HEK293 (cell line): Measurements from ENCODE around the gene SMYD2.

ENCODE experiments used
- ZNF133 ChIP-seq: fragments of 450-650 bp; formaldehyde crosslinking; IDR thresholded peaks from 2 replicates; pipeline ENCODE4 v1.5.1; 2016; ENCODE audit warnings: missing biosample characterization, missing genetic modification characterization
- ZNF350 ChIP-seq: fragments of 450-650 bp; formaldehyde crosslinking; IDR thresholded peaks from 2 replicates; pipeline ENCODE4 v1.5.0; 2017; ENCODE audit warnings: missing biosample characterization, mild to moderate bottlenecking, missing genetic modification characterization
- ZNF398 ChIP-seq: fragments of 450-650 bp; formaldehyde crosslinking; IDR thresholded peaks from 2 replicates; pipeline ENCODE4 v1.5.1; 2017; ENCODE audit warnings: missing biosample characterization, missing genetic modification characterization
- ZNF777 ChIP-seq: fragments of 450-650 bp; formaldehyde crosslinking; IDR thresholded peaks from 2 replicates; pipeline ENCODE4 v1.5.1; 2017; ENCODE audit warnings: missing biosample characterization, missing genetic modification characterization, borderline replicate concordance
- TF ChIP-seq, protein P1 (sequence below): fragments of 450-650 bp; formaldehyde crosslinking; IDR thresholded peaks from 2 replicates; pipeline ENCODE4 v1.5.1; 2016; ENCODE audit warnings: missing biosample characterization, missing genetic modification characterization
- TF ChIP-seq, protein P2 (sequence below): fragments of 450-650 bp; formaldehyde crosslinking; IDR thresholded peaks from 2 replicates; pipeline ENCODE4 v1.5.1; 2016; ENCODE audit warnings: missing biosample characterization, missing genetic modification characterization

GRCh38 chr1:214379236-214379970, 98.4 kb downstream of the SMYD2 start:
- TF ChIP-seq, protein P1, sequence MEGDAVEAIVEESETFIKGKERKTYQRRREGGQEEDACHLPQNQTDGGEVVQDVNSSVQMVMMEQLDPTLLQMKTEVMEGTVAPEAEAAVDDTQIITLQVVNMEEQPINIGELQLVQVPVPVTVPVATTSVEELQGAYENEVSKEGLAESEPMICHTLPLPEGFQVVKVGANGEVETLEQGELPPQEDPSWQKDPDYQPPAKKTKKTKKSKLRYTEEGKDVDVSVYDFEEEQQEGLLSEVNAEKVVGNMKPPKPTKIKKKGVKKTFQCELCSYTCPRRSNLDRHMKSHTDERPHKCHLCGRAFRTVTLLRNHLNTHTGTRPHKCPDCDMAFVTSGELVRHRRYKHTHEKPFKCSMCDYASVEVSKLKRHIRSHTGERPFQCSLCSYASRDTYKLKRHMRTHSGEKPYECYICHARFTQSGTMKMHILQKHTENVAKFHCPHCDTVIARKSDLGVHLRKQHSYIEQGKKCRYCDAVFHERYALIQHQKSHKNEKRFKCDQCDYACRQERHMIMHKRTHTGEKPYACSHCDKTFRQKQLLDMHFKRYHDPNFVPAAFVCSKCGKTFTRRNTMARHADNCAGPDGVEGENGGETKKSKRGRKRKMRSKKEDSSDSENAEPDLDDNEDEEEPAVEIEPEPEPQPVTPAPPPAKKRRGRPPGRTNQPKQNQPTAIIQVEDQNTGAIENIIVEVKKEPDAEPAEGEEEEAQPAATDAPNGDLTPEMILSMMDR: no peak
- no peak for TF ChIP-seq ZNF350 (tag by site-specific recombination)
- TF ChIP-seq ZNF777 (tag by site-specific recombination): no peak
- TF ChIP-seq ZNF398: no peak
- no peak for TF ChIP-seq ZNF133 (tag by site-specific recombination)
- TF ChIP-seq, protein P2, sequence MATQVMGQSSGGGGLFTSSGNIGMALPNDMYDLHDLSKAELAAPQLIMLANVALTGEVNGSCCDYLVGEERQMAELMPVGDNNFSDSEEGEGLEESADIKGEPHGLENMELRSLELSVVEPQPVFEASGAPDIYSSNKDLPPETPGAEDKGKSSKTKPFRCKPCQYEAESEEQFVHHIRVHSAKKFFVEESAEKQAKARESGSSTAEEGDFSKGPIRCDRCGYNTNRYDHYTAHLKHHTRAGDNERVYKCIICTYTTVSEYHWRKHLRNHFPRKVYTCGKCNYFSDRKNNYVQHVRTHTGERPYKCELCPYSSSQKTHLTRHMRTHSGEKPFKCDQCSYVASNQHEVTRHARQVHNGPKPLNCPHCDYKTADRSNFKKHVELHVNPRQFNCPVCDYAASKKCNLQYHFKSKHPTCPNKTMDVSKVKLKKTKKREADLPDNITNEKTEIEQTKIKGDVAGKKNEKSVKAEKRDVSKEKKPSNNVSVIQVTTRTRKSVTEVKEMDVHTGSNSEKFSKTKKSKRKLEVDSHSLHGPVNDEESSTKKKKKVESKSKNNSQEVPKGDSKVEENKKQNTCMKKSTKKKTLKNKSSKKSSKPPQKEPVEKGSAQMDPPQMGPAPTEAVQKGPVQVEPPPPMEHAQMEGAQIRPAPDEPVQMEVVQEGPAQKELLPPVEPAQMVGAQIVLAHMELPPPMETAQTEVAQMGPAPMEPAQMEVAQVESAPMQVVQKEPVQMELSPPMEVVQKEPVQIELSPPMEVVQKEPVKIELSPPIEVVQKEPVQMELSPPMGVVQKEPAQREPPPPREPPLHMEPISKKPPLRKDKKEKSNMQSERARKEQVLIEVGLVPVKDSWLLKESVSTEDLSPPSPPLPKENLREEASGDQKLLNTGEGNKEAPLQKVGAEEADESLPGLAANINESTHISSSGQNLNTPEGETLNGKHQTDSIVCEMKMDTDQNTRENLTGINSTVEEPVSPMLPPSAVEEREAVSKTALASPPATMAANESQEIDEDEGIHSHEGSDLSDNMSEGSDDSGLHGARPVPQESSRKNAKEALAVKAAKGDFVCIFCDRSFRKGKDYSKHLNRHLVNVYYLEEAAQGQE: no peak
